ENCODE data around the gene ARHGAP15.

The ARHGAP15 gene

DNA sequence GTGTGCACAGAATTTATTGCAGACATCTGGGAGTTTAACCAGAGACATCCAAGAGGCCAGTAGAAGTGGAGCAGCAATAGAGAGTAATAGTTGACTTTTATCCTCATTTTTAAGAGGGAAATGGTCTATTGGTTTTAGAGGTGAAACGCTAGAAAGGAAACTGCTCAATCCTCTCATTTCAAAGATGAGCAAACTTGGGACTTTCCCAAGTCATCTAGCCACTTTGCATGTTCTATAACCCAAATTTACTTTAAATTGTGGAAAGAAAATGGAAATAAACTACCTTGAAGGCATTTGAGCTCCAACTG, 601.7 kb downstream of the ARHGAP15 start:
- H3K4me3 ChIP-seq (ENCODE audit: low read depth, low read length), result no peak overlapping the region
- H3K27me3 ChIP-seq (ENCODE audit: control insufficient read depth, insufficient read depth, low read length), result no peaks in the 10 kb centered on the region
- H3K36me3 ChIP-seq (ENCODE audit: control insufficient read depth, insufficient read depth, low read length), result no peaks in the 10 kb centered on the region
- no peak overlapping the region for H3K27ac ChIP-seq (ENCODE audit: low read depth, low read length)
- no peak overlapping the region for H3K9ac ChIP-seq (ENCODE audit: low read depth, low read length)
- peaks cover 8% of the 10 kb centered on the region; the same call in 1 of the 2 replicates for H3K4me1 ChIP-seq (ENCODE audit: control insufficient read depth, insufficient read depth, low read length)
- H3K9me3 ChIP-seq (ENCODE audit: control insufficient read depth, insufficient read depth, low read length), result no peaks in the 10 kb centered on the region

GRCh38 chr2:143732076-143732475, 602.9 kb downstream of the ARHGAP15 start:
- H3K27me3 ChIP-seq (ENCODE audit: control insufficient read depth, insufficient read depth, low read length), result no peaks in the 10 kb centered on the region
- no peak overlapping the region for H3K27ac ChIP-seq (ENCODE audit: low read depth, low read length)
- H3K9me3 ChIP-seq (ENCODE audit: control insufficient read depth, insufficient read depth, low read length), result no peaks in the 10 kb centered on the region
- H3K4me3 ChIP-seq (ENCODE audit: low read depth, low read length), result no peak overlapping the region
- H3K9ac ChIP-seq (ENCODE audit: low read depth, low read length), result no peak overlapping the region
- peaks cover 8% of the 10 kb centered on the region; the same call in 1 of the 2 replicates for H3K4me1 ChIP-seq (ENCODE audit: control insufficient read depth, insufficient read depth, low read length)
- H3K36me3 ChIP-seq (ENCODE audit: control insufficient read depth, insufficient read depth, low read length), result no peaks in the 10 kb centered on the region

GRCh38 chr2:143732871-143733270, 603.7 kb downstream of the ARHGAP15 start:
- H3K9ac ChIP-seq (ENCODE audit: low read depth, low read length), result no peak overlapping the region
- H3K27ac ChIP-seq (ENCODE audit: low read depth, low read length), result no peak overlapping the region
- H3K27me3 ChIP-seq (ENCODE audit: control insufficient read depth, insufficient read depth, low read length), result no peaks in the 10 kb centered on the region

GRCh38 chr2:143734507-143734906, 605.3 kb downstream of the ARHGAP15 start:
- Histone ChIP-seq H3K27ac (ENCODE audit: low read depth, low read length) (no peak overlapping the region), H3K9me3 (ENCODE audit: control insufficient read depth, insufficient read depth, low read length) (no peaks in the 10 kb centered on the region), H3K9ac (ENCODE audit: low read depth, low read length) (no peak overlapping the region), H3K36me3 (ENCODE audit: control insufficient read depth, insufficient read depth, low read length) (no peaks in the 10 kb centered on the region), H3K4me1 (ENCODE audit: control insufficient read depth, insufficient read depth, low read length) (0 out of 2 replicates have a peak, but pooled peaks cover 1% of the 10 kb centered on the region), H3K27me3 (ENCODE audit: control insufficient read depth, insufficient read depth, low read length) (no peaks in the 10 kb centered on the region), H3K4me3 (ENCODE audit: low read depth, low read length) (no peak overlapping the region)

More at GRCh38 chr2:143732871-143733270, 603.7 kb downstream of the ARHGAP15 start:
- no peaks in the 10 kb centered on the region for H3K36me3 ChIP-seq (ENCODE audit: control insufficient read depth, insufficient read depth, low read length)
- no peaks in the 10 kb centered on the region for H3K9me3 ChIP-seq (ENCODE audit: control insufficient read depth, insufficient read depth, low read length)
- peaks cover 8% of the 10 kb centered on the region; the same call in 1 of the 2 replicates for H3K4me1 ChIP-seq (ENCODE audit: control insufficient read depth, insufficient read depth, low read length)
- no peak overlapping the region for H3K4me3 ChIP-seq (ENCODE audit: low read depth, low read length)

GRCh38 chr2:143736904-143737303, 607.7 kb downstream of the ARHGAP15 start:
- Histone ChIP-seq H3K27ac (ENCODE audit: low read depth, low read length) (no peak overlapping the region), H3K4me1 (ENCODE audit: control insufficient read depth, insufficient read depth, low read length) (peaks cover 13% of the 10 kb centered on the region), H3K27me3 (ENCODE audit: control insufficient read depth, insufficient read depth, low read length) (no peaks in the 10 kb centered on the region), H3K36me3 (ENCODE audit: control insufficient read depth, insufficient read depth, low read length) (no peaks in the 10 kb centered on the region), H3K9me3 (ENCODE audit: control insufficient read depth, insufficient read depth, low read length) (no peaks in the 10 kb centered on the region), H3K9ac (ENCODE audit: low read depth, low read length) (no peak overlapping the region), H3K4me3 (ENCODE audit: low read depth, low read length) (no peak overlapping the region)

- H3K36me3 ChIP-seq (ENCODE audit: control insufficient read depth, insufficient read depth, low read length), result no peaks in the 10 kb centered on the region
- H3K9ac ChIP-seq (ENCODE audit: low read depth, low read length), result no peak overlapping the region
- H3K27me3 ChIP-seq (ENCODE audit: control insufficient read depth, insufficient read depth, low read length), result no peaks in the 10 kb centered on the region
- no peak overlapping the region for H3K4me3 ChIP-seq (ENCODE audit: low read depth, low read length)
- H3K9me3 ChIP-seq (ENCODE audit: control insufficient read depth, insufficient read depth, low read length), result no peaks in the 10 kb centered on the region
- H3K4me1 ChIP-seq (ENCODE audit: control insufficient read depth, insufficient read depth, low read length), result peaks cover 16% of the 10 kb centered on the region
- no peak overlapping the region for H3K27ac ChIP-seq (ENCODE audit: low read depth, low read length)
Observed at GRCh38 chr2:143740431-143740830, 611.2 kb downstream of the ARHGAP15 start.

GRCh38 chr2:143741205-143741604, 612.0 kb downstream of the ARHGAP15 start:
- H3K27ac ChIP-seq (ENCODE audit: low read depth, low read length), result no peak overlapping the region
- H3K4me1 ChIP-seq (ENCODE audit: control insufficient read depth, insufficient read depth, low read length), result peaks cover 16% of the 10 kb centered on the region
- no peaks in the 10 kb centered on the region for H3K36me3 ChIP-seq (ENCODE audit: control insufficient read depth, insufficient read depth, low read length)
- no peak overlapping the region for H3K4me3 ChIP-seq (ENCODE audit: low read depth, low read length)
- H3K27me3 ChIP-seq (ENCODE audit: control insufficient read depth, insufficient read depth, low read length), result no peaks in the 10 kb centered on the region
- H3K9me3 ChIP-seq (ENCODE audit: control insufficient read depth, insufficient read depth, low read length), result no peaks in the 10 kb centered on the region
- H3K9ac ChIP-seq (ENCODE audit: low read depth, low read length), result no peak overlapping the region

DNA sequence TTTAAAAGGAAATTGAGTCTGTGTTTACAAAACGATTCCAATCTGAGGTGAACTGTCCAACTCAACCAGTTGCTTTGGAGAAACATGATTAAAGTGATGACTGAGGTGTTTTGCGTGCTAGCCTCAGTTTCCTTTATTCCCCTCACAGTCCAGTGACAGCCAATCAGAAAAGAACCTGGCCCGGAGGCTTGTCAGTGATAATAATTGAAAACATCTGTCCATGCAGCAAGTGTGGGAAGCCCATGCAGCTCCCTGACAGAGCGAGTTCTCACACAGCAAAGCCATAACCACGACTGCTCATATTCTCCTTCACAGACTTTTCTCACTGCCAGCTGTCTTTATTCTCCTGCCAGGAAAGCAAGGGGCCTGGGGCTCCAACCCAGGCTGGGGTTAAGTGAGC, 613.4 kb downstream of the ARHGAP15 start:
- Histone ChIP-seq H3K4me1 (ENCODE audit: control insufficient read depth, insufficient read depth, low read length) (peaks cover 16% of the 10 kb centered on the region), H3K36me3 (ENCODE audit: control insufficient read depth, insufficient read depth, low read length) (no peaks in the 10 kb centered on the region), H3K4me3 (ENCODE audit: low read depth, low read length) (no peak overlapping the region), H3K27ac (ENCODE audit: low read depth, low read length) (no peak overlapping the region), H3K27me3 (ENCODE audit: control insufficient read depth, insufficient read depth, low read length) (no peaks in the 10 kb centered on the region), H3K9ac (ENCODE audit: low read depth, low read length) (no peak overlapping the region), H3K9me3 (ENCODE audit: control insufficient read depth, insufficient read depth, low read length) (no peaks in the 10 kb centered on the region)

DNA sequence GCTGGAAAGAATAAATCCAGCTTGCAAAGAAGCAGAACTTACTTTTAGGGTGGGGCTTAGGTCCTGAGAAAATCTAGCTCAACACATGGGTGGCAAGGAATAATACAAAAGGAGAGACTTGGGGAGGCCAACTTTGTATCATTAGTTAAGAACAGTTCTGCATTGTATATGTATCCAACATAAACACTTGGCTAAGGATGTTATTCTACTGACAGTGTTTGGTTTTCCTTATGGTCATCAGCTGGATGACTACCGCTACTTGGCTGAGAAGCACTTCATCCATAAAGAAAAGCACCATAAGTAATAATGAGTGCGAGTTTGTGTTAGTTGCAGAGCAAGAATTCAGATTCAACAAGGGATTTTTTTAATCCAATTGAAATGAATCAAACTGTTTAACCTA, 614.9 kb downstream of the ARHGAP15 start:
- Histone ChIP-seq H3K27me3 (ENCODE audit: control insufficient read depth, insufficient read depth, low read length) (no peaks in the 10 kb centered on the region), H3K36me3 (ENCODE audit: control insufficient read depth, insufficient read depth, low read length) (no peaks in the 10 kb centered on the region), H3K4me1 (ENCODE audit: control insufficient read depth, insufficient read depth, low read length) (peaks cover 16% of the 10 kb centered on the region), H3K4me3 (ENCODE audit: low read depth, low read length) (no peak overlapping the region), H3K27ac (ENCODE audit: low read depth, low read length) (no peak overlapping the region), H3K9me3 (ENCODE audit: control insufficient read depth, insufficient read depth, low read length) (no peaks in the 10 kb centered on the region), H3K9ac (ENCODE audit: low read depth, low read length) (no peak overlapping the region)

GRCh38 chr2:143745060-143745459, 615.8 kb downstream of the ARHGAP15 start:
- H3K9me3 ChIP-seq (ENCODE audit: control insufficient read depth, insufficient read depth, low read length), result no peaks in the 10 kb centered on the region
- H3K9ac ChIP-seq (ENCODE audit: low read depth, low read length), result no peak overlapping the region

GRCh38 chr2:143754742-143755141, 625.5 kb downstream of the ARHGAP15 start:
- H3K4me1 ChIP-seq (ENCODE audit: control insufficient read depth, insufficient read depth, low read length), result peaks cover 34% of the 10 kb centered on the region
- no peaks in the 10 kb centered on the region for H3K27me3 ChIP-seq (ENCODE audit: control insufficient read depth, insufficient read depth, low read length)
- H3K9me3 ChIP-seq (ENCODE audit: control insufficient read depth, insufficient read depth, low read length), result no peaks in the 10 kb centered on the region
- H3K36me3 ChIP-seq (ENCODE audit: control insufficient read depth, insufficient read depth, low read length), result no peaks in the 10 kb centered on the region
- no peak overlapping the region for H3K4me3 ChIP-seq (ENCODE audit: low read depth, low read length)
- no peak overlapping the region for H3K27ac ChIP-seq (ENCODE audit: low read depth, low read length)
- no peak overlapping the region for H3K9ac ChIP-seq (ENCODE audit: low read depth, low read length)

More at GRCh38 chr2:143745060-143745459, 615.8 kb downstream of the ARHGAP15 start:
- Histone ChIP-seq H3K36me3 (ENCODE audit: control insufficient read depth, insufficient read depth, low read length) (no peaks in the 10 kb centered on the region), H3K27me3 (ENCODE audit: control insufficient read depth, insufficient read depth, low read length) (no peaks in the 10 kb centered on the region), H3K4me1 (ENCODE audit: control insufficient read depth, insufficient read depth, low read length) (peaks cover 15% of the 10 kb centered on the region), H3K27ac (ENCODE audit: low read depth, low read length) (no peak overlapping the region), H3K4me3 (ENCODE audit: low read depth, low read length) (no peak overlapping the region)
